ENCODE data around the gene MACROH2A1.

Gene MACROH2A1

DNA sequence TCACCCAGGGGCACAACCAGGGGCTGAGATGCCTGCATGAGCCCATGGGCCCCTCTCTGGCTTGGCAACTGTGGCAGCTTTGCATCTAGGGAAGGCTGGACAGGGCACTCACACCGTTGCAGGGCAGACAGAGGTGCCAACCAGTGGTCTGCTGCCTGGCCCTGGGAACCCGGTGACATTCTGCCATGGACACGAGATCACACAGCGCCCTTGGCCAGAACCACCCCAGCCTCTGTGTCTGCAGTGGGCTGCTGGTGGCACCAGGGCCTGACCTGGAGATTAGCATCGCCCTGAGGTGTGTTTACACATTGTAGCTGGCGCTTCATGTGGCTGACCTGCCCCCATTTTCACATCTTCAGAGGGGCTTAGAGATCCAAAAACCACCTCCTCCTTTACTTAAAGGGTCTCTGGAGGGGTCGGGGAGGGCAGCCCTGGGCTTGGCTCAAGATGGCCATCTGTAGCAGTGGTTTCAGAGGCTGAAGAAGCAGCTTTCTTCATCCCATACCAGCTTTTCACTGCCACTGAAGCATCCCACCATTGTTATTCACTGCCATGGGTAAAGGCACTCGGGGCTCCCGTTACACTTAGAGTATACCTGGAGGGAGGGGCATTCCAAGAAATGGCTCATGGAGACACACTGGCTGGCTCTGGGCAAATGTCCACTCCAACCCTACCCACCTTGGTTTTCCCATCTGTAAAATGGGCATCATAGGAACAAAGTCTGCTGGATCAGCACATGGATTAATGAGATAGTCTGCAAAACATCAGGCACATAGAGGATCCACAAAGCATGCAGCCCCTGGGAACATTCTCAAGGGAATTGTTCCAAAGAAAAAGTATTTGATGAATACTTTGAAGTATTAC, 36.7 kb upstream of the MACROH2A1 start:
- DNase-seq = no peak

GRCh38 chr5:135434591-135435466, 35.8 kb upstream of the MACROH2A1 start:
- DNase-seq = no peak

DNA sequence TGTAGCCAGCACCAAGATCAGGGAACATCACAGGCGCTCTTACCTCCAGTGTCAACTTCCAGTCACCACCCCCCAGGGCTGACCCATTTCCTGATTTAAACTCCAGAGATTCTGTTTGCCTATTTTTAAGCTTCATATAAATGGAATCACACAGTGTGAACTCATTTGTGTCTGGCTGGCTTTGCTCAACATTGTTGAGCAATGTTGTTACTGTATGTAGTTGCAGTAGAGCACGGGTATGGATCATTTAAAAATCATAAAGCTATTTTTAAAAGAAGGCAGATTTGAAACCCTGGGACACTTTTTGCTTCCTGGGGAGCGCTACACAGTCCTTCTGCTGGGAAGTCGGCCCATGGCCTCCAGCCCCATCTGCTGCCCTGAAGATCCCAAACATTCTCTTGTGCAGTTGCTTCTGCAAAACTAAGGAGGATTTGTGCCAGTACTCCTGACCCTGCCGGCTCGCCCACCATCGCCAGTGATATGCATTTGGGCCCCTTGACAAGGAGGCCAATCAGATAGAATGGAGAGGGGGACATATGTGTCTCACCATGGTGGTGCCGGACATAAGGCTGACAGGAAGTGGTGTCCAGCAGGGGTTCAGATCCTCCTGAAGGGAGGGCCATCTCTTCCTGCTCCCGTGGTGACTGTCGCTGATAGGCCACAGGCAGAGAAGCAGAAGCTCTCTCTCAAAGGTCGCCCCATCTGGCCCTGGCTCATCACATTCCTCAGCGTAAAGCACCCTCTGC, 34.8 kb upstream of the MACROH2A1 start:
- DNase-seq = peak; percentile 49

GRCh38 chr5:135432113-135432512, 33.1 kb upstream of the MACROH2A1 start:
- DNase-seq = no peak

DNA sequence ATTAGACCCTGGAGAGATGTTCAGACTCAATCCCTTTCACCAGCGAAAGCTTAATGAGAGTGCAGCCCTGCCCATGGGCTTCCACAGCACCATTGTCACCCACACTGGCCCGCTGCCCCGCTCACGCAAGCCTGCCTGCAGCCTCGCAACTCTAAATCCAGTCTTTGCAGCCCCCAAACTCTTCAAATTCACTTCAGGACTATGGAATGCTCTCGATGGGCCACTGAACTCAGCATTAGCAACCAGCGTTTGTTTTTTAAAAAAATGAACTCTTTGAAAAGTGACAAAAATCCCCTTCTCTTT, 31.1 kb upstream of the MACROH2A1 start:
- no peak for DNase-seq

DNA sequence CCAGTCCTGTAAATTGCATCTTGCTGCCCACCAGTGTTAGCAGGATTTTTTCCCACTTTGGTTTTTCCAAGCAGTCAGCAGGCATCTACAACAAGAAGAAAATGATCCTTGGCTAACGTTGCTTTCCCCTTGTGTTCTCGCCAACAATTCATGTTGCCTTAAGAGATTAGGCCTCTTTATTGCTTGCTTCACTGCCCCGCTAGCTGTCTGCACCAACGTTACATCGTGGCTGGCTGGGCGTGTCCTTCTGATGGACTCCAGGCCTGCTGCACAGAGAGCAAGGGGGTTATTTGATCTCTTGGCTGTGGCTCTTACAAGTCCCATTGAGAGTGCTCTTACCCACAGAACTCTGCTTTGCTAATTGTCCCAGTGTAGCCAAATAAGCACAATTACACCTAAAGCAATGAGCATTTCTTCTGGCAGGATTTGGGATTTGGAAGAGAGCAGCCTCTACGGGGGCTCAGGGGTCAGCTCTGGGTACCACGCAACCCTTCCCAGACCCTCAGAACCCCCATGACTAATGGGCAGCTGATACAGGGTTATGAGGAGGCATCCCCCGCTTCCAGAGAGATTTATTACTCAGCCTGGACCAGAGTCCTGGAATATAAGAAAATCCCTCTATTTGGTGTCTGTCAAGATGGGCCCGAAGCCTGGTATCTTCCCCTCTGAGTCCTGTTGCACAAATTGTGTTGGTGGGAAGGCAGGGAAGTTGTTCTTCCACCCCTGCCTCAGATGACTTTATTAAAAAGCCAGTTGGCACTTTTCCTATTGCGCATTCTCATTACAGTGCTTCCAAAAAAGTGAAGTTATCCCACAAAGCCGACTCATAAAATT, 30.5 kb upstream of the MACROH2A1 start:
- no peak for DNase-seq

DNA sequence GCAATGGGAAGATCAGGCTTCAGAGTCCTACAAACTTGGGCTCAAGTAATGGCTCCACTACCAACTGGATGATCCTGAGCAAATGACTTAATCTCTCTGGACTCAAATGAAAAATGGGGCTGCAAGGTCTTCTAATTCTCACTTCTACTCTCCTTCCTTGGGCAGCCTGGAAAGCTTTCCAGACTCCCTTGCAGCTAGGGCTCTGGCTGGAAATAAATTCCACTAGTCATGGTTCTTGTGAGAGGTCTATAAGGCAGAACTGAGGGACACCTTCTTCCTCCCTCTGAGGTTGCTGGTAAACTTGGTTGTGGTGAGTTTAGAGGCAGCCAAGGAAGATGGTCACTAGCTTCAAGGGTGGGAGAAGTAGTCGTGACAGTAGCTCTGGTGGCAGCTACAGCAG, 29.6 kb upstream of the MACROH2A1 start:
- DNase-seq = no peak

DNA sequence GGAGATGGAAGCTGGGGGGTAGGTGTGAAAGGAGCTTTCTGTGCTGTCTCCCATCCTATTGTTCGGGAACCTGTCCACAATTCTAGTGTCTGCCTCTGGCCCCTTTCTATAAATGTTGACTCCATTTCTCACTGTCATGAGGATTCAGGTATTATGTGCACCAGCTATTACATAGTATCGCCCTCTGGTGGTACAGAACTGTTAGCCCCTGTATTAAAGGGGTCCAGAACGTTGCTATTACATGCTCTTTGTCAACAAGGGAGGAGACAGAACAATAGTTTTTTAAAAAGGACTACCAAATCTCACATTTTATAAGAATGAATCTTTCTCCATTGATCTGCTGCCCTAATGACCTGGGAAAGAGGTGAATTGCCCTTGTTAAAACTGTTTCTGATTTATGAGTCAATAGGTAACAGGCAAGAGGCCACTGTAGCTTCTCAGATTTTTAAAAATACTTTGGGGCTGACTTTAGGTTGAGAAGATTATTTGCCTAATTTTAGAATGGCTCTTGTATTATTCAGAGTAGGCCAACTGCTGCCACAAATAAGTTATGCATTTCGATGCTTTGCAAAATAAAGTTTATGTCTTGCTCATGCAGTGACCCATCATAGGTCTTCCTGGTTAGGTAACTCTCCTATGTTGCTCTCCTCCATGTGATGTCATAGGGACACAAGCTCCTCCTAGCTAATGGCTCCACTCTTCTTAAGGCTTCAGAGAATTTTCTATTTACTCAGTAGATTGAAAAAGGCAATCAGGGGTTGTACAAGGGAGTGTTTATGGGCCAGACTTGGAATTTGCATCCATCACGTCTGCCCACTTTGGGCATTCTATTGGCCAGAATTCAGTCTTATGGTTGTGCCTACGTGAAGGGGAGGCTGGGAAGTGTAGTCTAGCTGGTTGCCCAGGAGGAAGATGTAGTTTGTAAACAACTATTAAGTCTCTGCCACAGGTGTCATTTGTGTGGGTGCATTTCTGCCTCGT, 27.4 kb upstream of the MACROH2A1 start:
- DNase-seq = no peak

GRCh38 chr5:135425641-135426040, 26.6 kb upstream of the MACROH2A1 start:
- DNase-seq = peak; percentile 8

GRCh38 chr5:135423846-135424168, 24.8 kb upstream of the MACROH2A1 start:
- no peak for DNase-seq

DNA sequence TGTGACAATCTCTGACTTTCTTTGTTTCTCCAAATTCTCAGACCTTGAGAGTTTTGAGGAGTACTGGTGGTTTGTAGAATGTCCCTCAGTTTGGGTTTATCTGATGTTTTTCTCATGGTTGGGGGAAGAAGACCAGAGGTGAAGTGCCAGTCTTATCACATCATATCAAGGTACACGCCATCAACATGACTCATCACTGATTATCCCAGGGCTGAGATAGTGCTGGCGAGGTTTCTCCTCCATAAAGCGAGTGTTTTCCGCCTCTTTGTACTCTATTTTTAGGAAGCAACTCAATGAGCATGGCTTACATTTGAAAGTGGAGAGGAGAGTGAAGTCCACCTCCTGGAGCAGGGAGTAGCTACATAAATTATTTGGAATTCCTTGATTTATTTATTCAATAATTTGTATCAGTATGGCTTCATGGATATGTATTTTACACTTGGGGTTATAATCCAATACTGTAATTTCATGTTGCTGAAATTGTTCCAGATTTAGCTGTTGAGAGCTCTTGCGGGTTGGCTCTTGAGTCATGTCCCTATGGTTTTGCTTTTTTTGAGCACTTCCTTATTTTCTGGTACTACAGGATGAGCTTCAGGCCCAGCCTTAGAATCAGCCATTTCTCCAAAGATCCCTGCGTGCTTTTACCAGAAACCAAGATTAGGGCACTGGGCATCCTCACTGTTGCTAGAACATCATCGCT, 24.3 kb upstream of the MACROH2A1 start:
- DNase-seq = peak; percentile 57

DNA sequence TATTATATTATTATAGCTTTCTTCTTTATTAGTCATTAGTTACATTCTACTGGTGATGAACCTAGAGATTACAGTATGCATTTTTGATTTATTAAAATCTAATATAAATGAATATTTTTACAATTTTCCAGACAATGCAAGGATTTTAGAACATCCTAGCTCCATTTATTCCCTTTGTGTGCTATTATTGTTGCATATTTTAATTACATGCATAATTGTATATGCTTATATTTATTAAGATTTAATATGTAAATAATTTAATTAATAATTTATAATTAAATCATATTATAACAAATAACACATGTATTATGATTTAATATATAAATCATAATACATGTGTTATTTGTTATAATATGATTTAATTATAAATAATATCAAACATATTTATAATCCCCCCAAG, 23.4 kb upstream of the MACROH2A1 start:
- no peak for DNase-seq

GRCh38 chr5:135417083-135417482, 18.1 kb upstream of the MACROH2A1 start:
- DNase-seq = no peak

DNA sequence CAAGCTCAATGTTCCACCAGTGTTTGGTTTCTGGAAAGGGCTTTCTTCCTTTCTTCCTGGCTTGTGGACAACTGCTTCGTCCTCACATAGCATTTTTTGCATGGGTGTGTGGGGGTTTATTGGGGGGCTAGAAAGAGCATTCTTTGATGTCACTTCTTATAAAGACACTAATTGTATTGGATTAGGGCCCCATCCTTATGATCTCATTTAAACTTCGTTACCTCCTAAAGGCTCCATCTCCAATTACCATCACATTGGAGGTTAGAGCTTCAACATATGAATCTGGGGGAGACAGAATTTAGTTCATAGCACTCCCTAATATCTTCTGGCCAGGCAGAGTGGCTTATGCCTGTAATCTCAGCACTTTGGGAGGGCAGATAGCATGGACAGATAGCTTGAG, 6.1 kb upstream of the MACROH2A1 start:
- DNase-seq = no peak

- DNase-seq = no peak
These were observed 3.0 kb upstream of the MACROH2A1 start for GRCh38 chr5:135402031-135402430.

DNA sequence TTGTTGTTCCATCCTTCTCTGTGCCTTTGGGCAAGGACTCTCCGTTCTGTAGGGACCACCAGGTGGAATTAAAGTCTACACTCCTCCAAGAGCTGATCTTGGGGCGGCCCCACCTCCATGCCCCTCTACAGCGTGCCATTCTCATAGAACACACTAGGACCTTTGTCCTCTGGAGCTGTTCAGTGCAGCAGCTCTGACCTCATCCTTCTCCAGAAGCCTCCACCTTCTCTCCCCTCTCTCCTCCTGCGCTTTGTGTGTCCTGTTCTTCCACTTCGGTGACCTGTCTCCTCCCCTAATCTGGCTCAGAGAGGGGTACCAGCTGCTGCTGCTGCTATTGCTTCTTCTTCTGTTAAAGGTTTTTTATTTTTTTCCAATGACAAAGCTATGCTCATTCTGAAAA, 1.8 kb upstream of the MACROH2A1 start:
- DNase-seq = no peak

DNA sequence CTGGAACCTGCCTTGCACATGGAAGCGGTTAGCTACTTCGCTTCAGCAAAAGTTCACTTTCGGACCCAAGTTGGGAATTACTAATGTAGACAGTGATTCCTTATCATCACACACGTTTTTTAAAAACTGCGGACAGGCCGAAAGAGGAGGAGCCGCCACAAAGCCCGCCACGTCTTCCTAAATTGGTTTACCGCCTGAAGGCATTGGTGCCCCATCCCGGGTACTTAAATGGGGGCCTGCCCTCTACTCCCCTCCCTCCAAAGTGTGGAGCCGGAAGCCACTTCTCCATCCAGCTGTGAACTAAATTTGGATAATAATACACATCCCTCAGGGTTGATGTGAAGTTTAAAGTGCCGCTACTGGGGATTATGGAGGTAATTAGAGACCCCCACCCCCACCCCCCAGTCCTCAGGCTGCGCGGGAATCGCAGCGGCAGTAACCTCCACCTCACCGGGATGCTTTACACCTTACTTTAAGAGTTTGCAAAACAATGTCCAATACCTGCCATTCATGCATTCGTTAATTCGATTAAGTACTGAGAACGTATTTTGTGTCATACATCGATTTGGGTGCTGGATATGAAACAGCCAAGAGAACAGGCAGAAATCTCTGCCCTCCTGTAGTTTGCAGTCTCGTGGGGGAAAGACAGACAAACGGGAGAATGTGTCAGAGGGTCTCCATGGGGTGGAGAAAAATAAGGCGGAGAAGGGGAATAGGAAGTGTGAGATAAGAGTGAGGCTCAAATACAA, 937 bp upstream of the MACROH2A1 start:
- DNase-seq = no peak

GRCh38 chr5:135398160-135398854, 724 bp downstream of the MACROH2A1 start:
- no peak for DNase-seq

DNA sequence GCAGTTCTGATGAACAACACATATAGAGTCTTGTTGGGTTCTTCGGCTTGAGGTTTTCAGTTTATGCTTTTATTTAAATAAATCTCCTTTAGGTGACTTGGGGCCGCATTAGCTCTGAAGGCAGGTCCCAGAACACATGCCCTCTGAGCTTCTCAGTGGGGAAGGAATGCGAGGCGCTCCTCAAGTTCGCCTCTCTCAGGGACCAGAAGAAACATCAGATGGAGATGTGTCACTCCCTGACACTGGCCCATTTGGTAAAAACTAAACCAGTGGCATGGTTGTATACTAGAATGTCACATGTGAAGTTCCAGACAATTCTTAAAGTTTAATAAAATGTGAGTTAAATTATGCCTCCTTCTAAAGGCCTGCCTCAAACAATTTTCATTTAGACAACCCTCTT, 1.9 kb downstream of the MACROH2A1 start:
- no peak for DNase-seq
